ENCODE data around the gene PKP1. TPM values are rescaled to one million over a fixed set of nuclear protein-coding genes. Genes with fewer than 3 reads are reported as not detected.

The PKP1 gene
- polyA plus RNA-seq, 1 donor (not counting 4 experiments of a cell fraction or from before 2014, with no cell fraction given): 169 TPM

DNA sequence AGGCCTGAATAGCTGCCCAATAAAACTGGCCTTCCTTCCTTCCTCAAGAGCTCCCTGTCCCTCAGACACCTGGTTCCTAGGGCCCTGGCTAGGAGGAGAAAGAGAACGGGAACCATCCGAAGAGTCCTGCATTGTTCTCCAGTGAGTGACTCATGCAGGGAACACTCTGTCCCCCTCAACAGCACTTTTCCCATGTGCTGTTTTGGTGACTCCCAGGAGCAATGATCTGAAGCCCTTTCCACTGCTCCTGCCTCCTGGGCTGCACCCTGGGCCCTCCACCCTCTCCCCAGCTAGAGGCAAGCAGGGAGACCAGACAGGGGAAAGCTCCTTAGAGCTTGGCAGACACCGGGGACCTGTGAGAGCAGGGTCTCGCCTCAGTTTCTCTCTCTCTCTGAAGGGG lies 75.3 kb downstream of the PKP1 start:
- DNase-seq (ENCODE audit: low read depth, low spot score): no peak
- peaks cover 11% of the 10 kb centered on the region for H3K27me3 ChIP-seq (ENCODE audit: control insufficient read depth, extremely low read depth, insufficient read depth, low read length)
- no peaks in the 10 kb centered on the region for H3K36me3 ChIP-seq (ENCODE audit: control insufficient read depth in 2 of 2, extremely low read depth in 1 of 2, insufficient read depth in 2 of 2, low read length in 2 of 2)
- no peak overlapping the region for H3K27ac ChIP-seq (ENCODE audit: control insufficient read depth, insufficient read depth, low read length)
- H4K20me1 ChIP-seq (ENCODE audit: control insufficient read depth, extremely low read depth, insufficient read depth, low read length): no peaks in the 10 kb centered on the region
- H3K4me2 ChIP-seq (ENCODE audit: control insufficient read depth, extremely low read depth, insufficient read depth, low read depth, low read length): peak overlapping the region; percentile 4
- TF ChIP-seq EZH2 (IDR thresholded peaks at IDR 0.05; ENCODE audit: low read length): no peak
- TF ChIP-seq, protein P1, sequence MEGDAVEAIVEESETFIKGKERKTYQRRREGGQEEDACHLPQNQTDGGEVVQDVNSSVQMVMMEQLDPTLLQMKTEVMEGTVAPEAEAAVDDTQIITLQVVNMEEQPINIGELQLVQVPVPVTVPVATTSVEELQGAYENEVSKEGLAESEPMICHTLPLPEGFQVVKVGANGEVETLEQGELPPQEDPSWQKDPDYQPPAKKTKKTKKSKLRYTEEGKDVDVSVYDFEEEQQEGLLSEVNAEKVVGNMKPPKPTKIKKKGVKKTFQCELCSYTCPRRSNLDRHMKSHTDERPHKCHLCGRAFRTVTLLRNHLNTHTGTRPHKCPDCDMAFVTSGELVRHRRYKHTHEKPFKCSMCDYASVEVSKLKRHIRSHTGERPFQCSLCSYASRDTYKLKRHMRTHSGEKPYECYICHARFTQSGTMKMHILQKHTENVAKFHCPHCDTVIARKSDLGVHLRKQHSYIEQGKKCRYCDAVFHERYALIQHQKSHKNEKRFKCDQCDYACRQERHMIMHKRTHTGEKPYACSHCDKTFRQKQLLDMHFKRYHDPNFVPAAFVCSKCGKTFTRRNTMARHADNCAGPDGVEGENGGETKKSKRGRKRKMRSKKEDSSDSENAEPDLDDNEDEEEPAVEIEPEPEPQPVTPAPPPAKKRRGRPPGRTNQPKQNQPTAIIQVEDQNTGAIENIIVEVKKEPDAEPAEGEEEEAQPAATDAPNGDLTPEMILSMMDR (optimal IDR thresholded peaks at IDR 0.05 in 1 of 3, IDR thresholded peaks at IDR 0.05 in 1 of 3, conservative IDR thresholded peaks at IDR 0.05 in 1 of 3; ENCODE audit: extremely low read depth in 1 of 3, insufficient read depth in 2 of 3, low read length in 3 of 3): no peak
- no peak overlapping the region for H3K9ac ChIP-seq (ENCODE audit: control insufficient read depth, extremely low read depth, insufficient read depth, low read length)
- H3K9me3 ChIP-seq (ENCODE audit: control insufficient read depth, low read depth, low read length): no peaks in the 10 kb centered on the region
- H3K79me2 ChIP-seq (ENCODE audit: control insufficient read depth, insufficient read depth, low read length): no peaks in the 10 kb centered on the region
- FAIRE-seq: peak; percentile 94
- no peaks in the 10 kb centered on the region for H3K9me1 ChIP-seq (ENCODE audit: control insufficient read depth, extremely low read depth, insufficient read depth, low read length)
- H3K4me1 ChIP-seq (ENCODE audit: control insufficient read depth, extremely low read depth, insufficient read depth, low read length): peaks cover 32% of the 10 kb centered on the region
- no peak overlapping the region for H2AFZ ChIP-seq (ENCODE audit: control insufficient read depth, low read length)
- H3K4me3 ChIP-seq (ENCODE audit: control insufficient read depth in 2 of 3, extremely low read depth in 1 of 3, insufficient read depth in 2 of 3, low read depth in 1 of 3, low read length in 3 of 3): no peak overlapping the region
- dilution Hi-C loops (cut with MboI; ENCODE audit: extremely low pct_ligation_motif_present, low sequenced_read_pairs): no loop called here

DNA sequence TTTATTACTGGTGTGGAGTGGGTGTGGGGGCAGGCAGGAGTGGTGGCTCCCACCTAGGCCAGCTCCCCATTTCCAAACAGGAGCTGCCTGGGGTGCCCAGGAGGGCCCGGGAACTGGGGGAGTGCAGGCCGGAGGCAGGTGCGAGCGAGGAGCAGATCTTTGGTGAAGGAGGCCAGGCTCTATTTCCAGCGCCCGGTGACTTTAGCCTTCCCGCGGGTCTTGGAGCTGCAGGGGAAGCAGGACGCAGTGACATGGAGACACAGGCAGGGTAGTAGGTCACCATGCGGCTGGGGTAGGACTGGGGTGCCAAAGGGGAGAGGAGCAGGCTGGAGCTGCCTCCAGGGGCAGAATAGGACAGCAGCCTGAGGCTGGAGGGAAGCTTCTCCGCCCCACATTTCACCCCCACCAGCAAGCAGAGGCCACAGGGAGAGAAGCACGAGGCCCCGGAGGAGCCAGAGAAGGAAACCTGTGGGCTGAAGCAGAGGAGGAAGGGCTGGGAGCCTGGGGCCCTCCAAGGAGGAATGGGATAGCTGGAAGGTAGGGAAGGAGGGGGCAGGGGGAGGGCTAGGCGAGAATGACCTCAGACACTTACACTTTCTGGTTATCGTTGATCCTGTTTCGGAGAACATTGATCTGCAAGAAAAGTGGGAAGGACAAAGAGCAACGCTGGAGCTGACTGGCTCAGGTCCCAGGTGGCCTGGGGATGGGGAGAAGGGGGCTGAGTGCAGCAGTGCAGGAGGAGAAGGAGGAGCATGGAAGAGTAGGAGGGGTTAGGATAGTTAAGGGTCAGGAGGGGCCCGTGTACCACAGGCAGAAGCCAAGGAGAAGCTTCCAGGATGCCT lies 75.9 kb downstream of the PKP1 start:
- Histone ChIP-seq H3K4me1 (ENCODE audit: control insufficient read depth, extremely low read depth, insufficient read depth, low read length) (peaks cover 25% of the 10 kb centered on the region), H3K9ac (ENCODE audit: control insufficient read depth, extremely low read depth, insufficient read depth, low read length) (no peak overlapping the region), H3K9me3 (ENCODE audit: control insufficient read depth, low read depth, low read length) (no peaks in the 10 kb centered on the region), H2AFZ (ENCODE audit: control insufficient read depth, low read length) (no peak overlapping the region), H3K27me3 (ENCODE audit: control insufficient read depth, extremely low read depth, insufficient read depth, low read length) (peaks cover 11% of the 10 kb centered on the region), H3K9me1 (ENCODE audit: control insufficient read depth, extremely low read depth, insufficient read depth, low read length) (no peaks in the 10 kb centered on the region), H3K36me3 (ENCODE audit: control insufficient read depth in 2 of 2, extremely low read depth in 1 of 2, insufficient read depth in 2 of 2, low read length in 2 of 2) (no peaks in the 10 kb centered on the region), H3K27ac (ENCODE audit: control insufficient read depth, insufficient read depth, low read length) (no peak overlapping the region), H4K20me1 (ENCODE audit: control insufficient read depth, extremely low read depth, insufficient read depth, low read length) (no peaks in the 10 kb centered on the region), H3K79me2 (ENCODE audit: control insufficient read depth, insufficient read depth, low read length) (no peaks in the 10 kb centered on the region), H3K4me3 (ENCODE audit: control insufficient read depth in 2 of 3, extremely low read depth in 1 of 3, insufficient read depth in 2 of 3, low read depth in 1 of 3, low read length in 3 of 3) (no peak overlapping the region), H3K4me2 (ENCODE audit: control insufficient read depth, extremely low read depth, insufficient read depth, low read depth, low read length) (no peak overlapping the region)
- dilution Hi-C loops (cut with MboI; ENCODE audit: extremely low pct_ligation_motif_present, low sequenced_read_pairs): no loop called here
- TF ChIP-seq, protein P1 (optimal IDR thresholded peaks at IDR 0.05 in 1 of 3, IDR thresholded peaks at IDR 0.05 in 1 of 3, conservative IDR thresholded peaks at IDR 0.05 in 1 of 3; ENCODE audit: extremely low read depth in 1 of 3, insufficient read depth in 2 of 3, low read length in 3 of 3): no peak
- TF ChIP-seq EZH2 (IDR thresholded peaks at IDR 0.05; ENCODE audit: low read length): no peak
- no peak for FAIRE-seq
- DNase-seq (ENCODE audit: low read depth, low spot score): no peak
